ENCODE results near the gene MDFIC2.
"Not testable (repeated sequence)": the region's sequence is repeated elsewhere in the genome, so short reads cannot be mapped to it uniquely, and the experiment has no call there.

The MDFIC2 gene

DNA sequence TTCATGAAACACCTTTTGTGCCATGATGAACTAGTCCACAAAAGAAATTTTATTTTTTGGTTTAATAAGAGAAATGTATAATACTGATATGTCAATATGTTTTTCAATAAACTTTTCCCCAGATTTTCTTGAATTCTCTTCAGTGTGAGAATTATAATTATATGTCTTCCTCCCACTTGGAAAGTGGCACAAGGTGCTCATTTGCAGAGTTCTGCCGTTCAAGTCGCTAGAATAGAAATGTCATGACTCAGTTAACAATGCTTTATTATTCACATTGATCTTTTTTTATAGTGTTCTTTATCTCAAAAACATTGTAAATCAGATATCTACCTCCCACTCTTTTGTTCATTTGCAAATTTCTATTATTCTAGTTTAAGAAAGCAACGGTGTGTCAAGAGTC lies 87.3 kb downstream of the MDFIC2 start:
- Histone ChIP-seq H3K36me3 (ENCODE audit: low read length) (no peaks in the 10 kb centered on the region), H3K27me3 (ENCODE audit: low read length) (no peaks in the 10 kb centered on the region)

DNA sequence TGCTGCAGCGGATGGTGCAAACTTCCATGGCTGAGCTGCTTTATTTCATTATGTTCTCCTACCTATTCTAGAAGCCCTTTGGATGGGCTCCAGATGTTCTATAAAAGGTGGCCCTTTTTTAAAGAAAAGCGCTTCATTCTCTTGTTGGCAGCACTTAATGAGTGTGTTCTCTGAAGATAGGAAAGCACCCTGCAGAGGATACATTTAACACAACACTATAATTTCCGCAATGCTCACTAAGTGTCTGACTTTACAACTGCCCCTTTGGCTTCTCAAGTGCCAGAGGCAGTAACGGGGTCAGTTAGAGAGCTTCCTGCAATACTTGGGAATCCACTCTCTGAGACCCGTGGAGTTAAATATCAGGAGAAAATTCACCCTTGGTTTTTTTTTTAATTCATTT lies 88.1 kb downstream of the MDFIC2 start:
- no peak for TF ChIP-seq EZH2phosphoT487 (conservative IDR thresholded peaks at IDR 0.05; ENCODE audit: low read length)
- TF ChIP-seq, protein P1, sequence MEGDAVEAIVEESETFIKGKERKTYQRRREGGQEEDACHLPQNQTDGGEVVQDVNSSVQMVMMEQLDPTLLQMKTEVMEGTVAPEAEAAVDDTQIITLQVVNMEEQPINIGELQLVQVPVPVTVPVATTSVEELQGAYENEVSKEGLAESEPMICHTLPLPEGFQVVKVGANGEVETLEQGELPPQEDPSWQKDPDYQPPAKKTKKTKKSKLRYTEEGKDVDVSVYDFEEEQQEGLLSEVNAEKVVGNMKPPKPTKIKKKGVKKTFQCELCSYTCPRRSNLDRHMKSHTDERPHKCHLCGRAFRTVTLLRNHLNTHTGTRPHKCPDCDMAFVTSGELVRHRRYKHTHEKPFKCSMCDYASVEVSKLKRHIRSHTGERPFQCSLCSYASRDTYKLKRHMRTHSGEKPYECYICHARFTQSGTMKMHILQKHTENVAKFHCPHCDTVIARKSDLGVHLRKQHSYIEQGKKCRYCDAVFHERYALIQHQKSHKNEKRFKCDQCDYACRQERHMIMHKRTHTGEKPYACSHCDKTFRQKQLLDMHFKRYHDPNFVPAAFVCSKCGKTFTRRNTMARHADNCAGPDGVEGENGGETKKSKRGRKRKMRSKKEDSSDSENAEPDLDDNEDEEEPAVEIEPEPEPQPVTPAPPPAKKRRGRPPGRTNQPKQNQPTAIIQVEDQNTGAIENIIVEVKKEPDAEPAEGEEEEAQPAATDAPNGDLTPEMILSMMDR (IDR thresholded peaks at IDR 0.05; ENCODE audit: insufficient read depth, low read length, poor library complexity, severe bottlenecking): no peak

More for the DNA sequence above, 87.3 kb downstream of the MDFIC2 start:
- Histone ChIP-seq H3K4me2 (ENCODE audit: low read depth, low read length, poor library complexity, severe bottlenecking) (no peak overlapping the region), H2AFZ (ENCODE audit: low read depth, low read length, severe bottlenecking) (no peak overlapping the region), H3K4me3 (ENCODE audit: insufficient read depth, low read length, poor library complexity, severe bottlenecking) (no peak overlapping the region), H3F3A (ENCODE audit: insufficient read depth) (no peaks in the 10 kb centered on the region), H3K9me2 (replicated peaks; ENCODE audit: insufficient read depth, low read length) (no peaks in the 10 kb centered on the region), H3K27ac (ENCODE audit: low read depth, low read length) (no peak overlapping the region), H3K9me3 (ENCODE audit: insufficient read depth, low read length) (no peaks in the 10 kb centered on the region), H3K79me2 (ENCODE audit: insufficient read depth, low read length) (no peaks in the 10 kb centered on the region), H3K9ac (ENCODE audit: low read length) (no peak overlapping the region), H4K20me1 (ENCODE audit: low read depth, low read length) (no peaks in the 10 kb centered on the region)
- TF ChIP-seq, protein P1 (IDR thresholded peaks at IDR 0.05; ENCODE audit: insufficient read depth, low read length, poor library complexity, severe bottlenecking): no peak
- TF ChIP-seq EZH2phosphoT487 (conservative IDR thresholded peaks at IDR 0.05; ENCODE audit: low read length): no peak

DNA sequence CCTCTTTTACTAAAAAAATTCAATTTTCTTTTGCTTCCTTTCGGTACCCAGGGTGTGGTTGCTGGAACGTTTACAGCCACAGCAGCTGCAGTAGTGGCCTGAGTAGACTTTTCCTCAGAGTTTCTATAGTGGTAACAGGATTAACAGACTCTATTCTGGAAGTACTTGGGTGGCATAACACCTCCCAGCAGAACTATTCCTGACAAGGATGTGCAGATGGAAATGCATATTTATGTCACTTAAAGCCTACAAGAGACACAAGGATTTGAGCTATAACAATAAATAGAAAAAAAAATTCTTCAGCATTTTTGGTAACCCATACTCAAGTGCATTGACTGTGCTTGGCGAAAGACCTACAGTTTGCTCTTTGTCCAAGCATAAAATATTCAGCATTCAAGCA lies 94.0 kb downstream of the MDFIC2 start:
- no peaks in the 10 kb centered on the region for H3K9me2 ChIP-seq (replicated peaks; ENCODE audit: insufficient read depth, low read length)
- no peak overlapping the region for H3K4me3 ChIP-seq (ENCODE audit: insufficient read depth, low read length, poor library complexity, severe bottlenecking)
- H3K79me2 ChIP-seq (ENCODE audit: insufficient read depth, low read length): no peaks in the 10 kb centered on the region
- H3K9ac ChIP-seq (ENCODE audit: low read length): no peak overlapping the region
- H3K27me3 ChIP-seq (ENCODE audit: low read length): no peaks in the 10 kb centered on the region; the same call in 1 of the 2 replicates
- no peaks in the 10 kb centered on the region for H3K36me3 ChIP-seq (ENCODE audit: low read length)
- no peaks in the 10 kb centered on the region for H4K20me1 ChIP-seq (ENCODE audit: low read depth, low read length)
- H3K4me2 ChIP-seq (ENCODE audit: low read depth, low read length, poor library complexity, severe bottlenecking): no peak overlapping the region
- no peak overlapping the region for H3K27ac ChIP-seq (ENCODE audit: low read depth, low read length)
- H2AFZ ChIP-seq (ENCODE audit: low read depth, low read length, severe bottlenecking): no peak overlapping the region
- H3F3A ChIP-seq (ENCODE audit: insufficient read depth): no peaks in the 10 kb centered on the region
- TF ChIP-seq, protein P1 (IDR thresholded peaks at IDR 0.05; ENCODE audit: insufficient read depth, low read length, poor library complexity, severe bottlenecking): no peak
- no peak for TF ChIP-seq EZH2phosphoT487 (conservative IDR thresholded peaks at IDR 0.05; ENCODE audit: low read length)
- H3K9me3 ChIP-seq (ENCODE audit: insufficient read depth, low read length): no peaks in the 10 kb centered on the region

More for the DNA sequence above, 88.1 kb downstream of the MDFIC2 start:
- Histone ChIP-seq H3K9me2 (replicated peaks; ENCODE audit: insufficient read depth, low read length) (no peaks in the 10 kb centered on the region), H3K36me3 (ENCODE audit: low read length) (no peaks in the 10 kb centered on the region), H3K9me3 (ENCODE audit: insufficient read depth, low read length) (no peaks in the 10 kb centered on the region), H4K20me1 (ENCODE audit: low read depth, low read length) (no peaks in the 10 kb centered on the region), H3K27ac (ENCODE audit: low read depth, low read length) (no peak overlapping the region), H2AFZ (ENCODE audit: low read depth, low read length, severe bottlenecking) (no peak overlapping the region), H3K27me3 (ENCODE audit: low read length) (no peaks in the 10 kb centered on the region), H3K4me2 (ENCODE audit: low read depth, low read length, poor library complexity, severe bottlenecking) (no peak overlapping the region), H3K4me3 (ENCODE audit: insufficient read depth, low read length, poor library complexity, severe bottlenecking) (no peak overlapping the region), H3K9ac (ENCODE audit: low read length) (no peak overlapping the region), H3K79me2 (ENCODE audit: insufficient read depth, low read length) (no peaks in the 10 kb centered on the region), H3F3A (ENCODE audit: insufficient read depth) (no peaks in the 10 kb centered on the region)

DNA sequence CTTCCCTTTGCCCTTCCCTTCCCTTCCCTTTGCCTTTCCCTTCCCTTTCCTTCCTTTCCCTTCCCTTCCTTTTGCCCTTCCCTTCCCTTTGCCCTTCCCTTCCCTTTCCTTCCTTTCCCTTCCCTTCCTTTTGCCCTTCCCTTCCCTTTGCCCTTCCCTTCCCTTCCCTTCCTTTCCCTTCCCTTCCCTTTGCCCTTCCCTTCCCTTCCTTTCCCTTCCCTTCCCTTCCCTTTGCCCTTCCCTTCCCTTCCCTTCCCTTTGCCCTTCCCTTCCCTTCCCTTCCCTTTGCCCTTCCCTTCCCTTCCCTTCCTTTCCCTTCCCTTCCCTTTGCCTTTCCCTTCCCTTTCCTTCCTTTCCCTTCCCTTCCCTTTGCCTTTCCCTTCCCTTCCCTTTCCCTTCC lies 101.2 kb downstream of the MDFIC2 start:
- H3K27me3 ChIP-seq (ENCODE audit: low read length); H3K9ac ChIP-seq (ENCODE audit: low read length); H3K4me2 ChIP-seq (ENCODE audit: low read depth, low read length, poor library complexity, severe bottlenecking); H2AFZ ChIP-seq (ENCODE audit: low read depth, low read length, severe bottlenecking); H3K27ac ChIP-seq (ENCODE audit: low read depth, low read length); H3K9me2 ChIP-seq (replicated peaks; ENCODE audit: insufficient read depth, low read length); H3K9me3 ChIP-seq (ENCODE audit: insufficient read depth, low read length); H3K79me2 ChIP-seq (ENCODE audit: insufficient read depth, low read length); H3K36me3 ChIP-seq (ENCODE audit: low read length); H4K20me1 ChIP-seq (ENCODE audit: low read depth, low read length); H3F3A ChIP-seq (ENCODE audit: insufficient read depth); H3K4me3 ChIP-seq (ENCODE audit: insufficient read depth, low read length, poor library complexity, severe bottlenecking): not testable (repeated sequence)

Data from SU-DHL-6 (cell line).